HL-60 (cell line): Measurements from ENCODE around the gene TPGS2.
"Not testable (repeated sequence)": the region's sequence is repeated elsewhere in the genome, so short reads cannot be mapped to it uniquely, and the experiment has no call there.

Source experiments
- DNase-seq, 2 experiments: peaks; one replicate each; pipeline ENCODE4 v3.0.0-alpha.2; 2010 to 2020; ENCODE audit warnings: low read depth in 1 of 2, low spot score in 1 of 2
- H3K27ac ChIP-seq: fragments of 250-450 bp; sonication (Bioruptor Pico); replicated peaks from 2 replicates; pipeline ENCODE4 v1.5.1; 2020; ENCODE audit warnings: mild to moderate bottlenecking, moderate library complexity
- H3K27me3 ChIP-seq: fragments of 250-450 bp; sonication (Bioruptor Pico); 2 replicates; pipeline ENCODE4 v1.5.1; 2021; ENCODE audit warnings: mild to moderate bottlenecking, moderate library complexity; ENCODE audit not compliant: insufficient read depth, poor library complexity, severe bottlenecking
- H3K4me3 ChIP-seq: replicated peaks from 2 replicates; pipeline ENCODE4 v1.5.1; 2011; ENCODE audit warnings: mild to moderate bottlenecking, control low read depth, low read length; ENCODE audit not compliant: insufficient read depth
- GABPA ChIP-seq: IDR thresholded peaks from 2 replicates; pipeline ENCODE4 v1.6.1; 2012; ENCODE audit warnings: low read depth
- POLR2AphosphoS5 ChIP-seq: IDR thresholded peaks from 2 replicates; pipeline ENCODE4 v1.6.1; 2012; ENCODE audit warnings: low read depth
- SPI1 ChIP-seq: IDR thresholded peaks from 2 replicates; pipeline ENCODE4 v1.6.1; 2012; ENCODE audit warnings: low read depth, mild to moderate bottlenecking, borderline replicate concordance
- TF ChIP-seq, protein P1 (sequence below): IDR thresholded peaks from 2 replicates; pipeline ENCODE4 v1.6.1; 2012; ENCODE audit warnings: low read depth; ENCODE audit not compliant: insufficient replicate concordance
- TF ChIP-seq, protein P2 (sequence below): IDR thresholded peaks from one replicate; pipeline ENCODE4 v1.5.1; 2011; ENCODE audit warnings: low read length, control low read depth, inconsistent platforms; ENCODE audit not compliant: insufficient read depth

The TPGS2 gene

GRCh38 chr18:36817039-36817438 is 11.8 kb downstream of the TPGS2 start:
- Histone ChIP-seq H3K4me3 (no peak overlapping the region), H3K27me3 (no peaks in the 10 kb centered on the region), H3K27ac (no peak overlapping the region)
- TF ChIP-seq SPI1 (no peak), POLR2AphosphoS5 (no peak), GABPA (no peak)
- TF ChIP-seq, protein P1, sequence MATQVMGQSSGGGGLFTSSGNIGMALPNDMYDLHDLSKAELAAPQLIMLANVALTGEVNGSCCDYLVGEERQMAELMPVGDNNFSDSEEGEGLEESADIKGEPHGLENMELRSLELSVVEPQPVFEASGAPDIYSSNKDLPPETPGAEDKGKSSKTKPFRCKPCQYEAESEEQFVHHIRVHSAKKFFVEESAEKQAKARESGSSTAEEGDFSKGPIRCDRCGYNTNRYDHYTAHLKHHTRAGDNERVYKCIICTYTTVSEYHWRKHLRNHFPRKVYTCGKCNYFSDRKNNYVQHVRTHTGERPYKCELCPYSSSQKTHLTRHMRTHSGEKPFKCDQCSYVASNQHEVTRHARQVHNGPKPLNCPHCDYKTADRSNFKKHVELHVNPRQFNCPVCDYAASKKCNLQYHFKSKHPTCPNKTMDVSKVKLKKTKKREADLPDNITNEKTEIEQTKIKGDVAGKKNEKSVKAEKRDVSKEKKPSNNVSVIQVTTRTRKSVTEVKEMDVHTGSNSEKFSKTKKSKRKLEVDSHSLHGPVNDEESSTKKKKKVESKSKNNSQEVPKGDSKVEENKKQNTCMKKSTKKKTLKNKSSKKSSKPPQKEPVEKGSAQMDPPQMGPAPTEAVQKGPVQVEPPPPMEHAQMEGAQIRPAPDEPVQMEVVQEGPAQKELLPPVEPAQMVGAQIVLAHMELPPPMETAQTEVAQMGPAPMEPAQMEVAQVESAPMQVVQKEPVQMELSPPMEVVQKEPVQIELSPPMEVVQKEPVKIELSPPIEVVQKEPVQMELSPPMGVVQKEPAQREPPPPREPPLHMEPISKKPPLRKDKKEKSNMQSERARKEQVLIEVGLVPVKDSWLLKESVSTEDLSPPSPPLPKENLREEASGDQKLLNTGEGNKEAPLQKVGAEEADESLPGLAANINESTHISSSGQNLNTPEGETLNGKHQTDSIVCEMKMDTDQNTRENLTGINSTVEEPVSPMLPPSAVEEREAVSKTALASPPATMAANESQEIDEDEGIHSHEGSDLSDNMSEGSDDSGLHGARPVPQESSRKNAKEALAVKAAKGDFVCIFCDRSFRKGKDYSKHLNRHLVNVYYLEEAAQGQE, result no peak
- TF ChIP-seq, protein P2, sequence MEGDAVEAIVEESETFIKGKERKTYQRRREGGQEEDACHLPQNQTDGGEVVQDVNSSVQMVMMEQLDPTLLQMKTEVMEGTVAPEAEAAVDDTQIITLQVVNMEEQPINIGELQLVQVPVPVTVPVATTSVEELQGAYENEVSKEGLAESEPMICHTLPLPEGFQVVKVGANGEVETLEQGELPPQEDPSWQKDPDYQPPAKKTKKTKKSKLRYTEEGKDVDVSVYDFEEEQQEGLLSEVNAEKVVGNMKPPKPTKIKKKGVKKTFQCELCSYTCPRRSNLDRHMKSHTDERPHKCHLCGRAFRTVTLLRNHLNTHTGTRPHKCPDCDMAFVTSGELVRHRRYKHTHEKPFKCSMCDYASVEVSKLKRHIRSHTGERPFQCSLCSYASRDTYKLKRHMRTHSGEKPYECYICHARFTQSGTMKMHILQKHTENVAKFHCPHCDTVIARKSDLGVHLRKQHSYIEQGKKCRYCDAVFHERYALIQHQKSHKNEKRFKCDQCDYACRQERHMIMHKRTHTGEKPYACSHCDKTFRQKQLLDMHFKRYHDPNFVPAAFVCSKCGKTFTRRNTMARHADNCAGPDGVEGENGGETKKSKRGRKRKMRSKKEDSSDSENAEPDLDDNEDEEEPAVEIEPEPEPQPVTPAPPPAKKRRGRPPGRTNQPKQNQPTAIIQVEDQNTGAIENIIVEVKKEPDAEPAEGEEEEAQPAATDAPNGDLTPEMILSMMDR, result no peak
- no peak for DNase-seq

- not testable (repeated sequence) for H3K27ac ChIP-seq, H3K27me3 ChIP-seq, H3K4me3 ChIP-seq, DNase-seq
These were observed 12.7 kb downstream of the TPGS2 start for GRCh38 chr18:36816096-36816495.

- no peak for DNase-seq
- TF ChIP-seq, protein P2, result no peak
- TF ChIP-seq POLR2AphosphoS5 (no peak), GABPA (no peak), SPI1 (no peak)
- TF ChIP-seq, protein P1, result no peak
- Histone ChIP-seq H3K27ac (no peak overlapping the region), H3K27me3 (no peaks in the 10 kb centered on the region), H3K4me3 (no peak overlapping the region)
These were observed 13.8 kb downstream of the TPGS2 start for GRCh38 chr18:36814994-36815393.

DNA sequence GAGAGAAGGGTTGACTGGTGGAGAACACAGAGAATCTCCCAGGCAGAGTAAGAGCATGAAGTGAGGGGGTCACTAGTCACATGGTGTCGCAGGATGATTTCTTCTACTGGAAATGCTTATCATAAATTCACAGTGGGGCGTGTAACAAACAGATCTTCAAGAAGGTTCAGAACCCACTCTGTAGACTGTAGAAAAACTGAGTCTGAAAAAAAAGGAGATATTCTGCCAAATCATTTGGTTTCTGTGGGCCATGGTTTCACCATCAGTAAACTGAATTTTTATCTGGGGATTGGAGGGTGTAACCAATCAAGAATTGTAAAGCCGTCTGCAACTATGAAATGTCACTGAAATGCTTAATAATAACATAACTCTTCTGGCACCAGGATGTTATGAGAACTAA is 15.0 kb downstream of the TPGS2 start:
- Histone ChIP-seq H3K4me3 (no peak overlapping the region), H3K27me3 (no peaks in the 10 kb centered on the region), H3K27ac (no peak overlapping the region)
- no peak for DNase-seq
- TF ChIP-seq, protein P1, result no peak
- TF ChIP-seq GABPA (no peak), POLR2AphosphoS5 (no peak), SPI1 (no peak)
- TF ChIP-seq, protein P2, result no peak
